GM20431 (cell line): ENCODE data around the gene SBK3.
"Not testable (repeated sequence)": the region's sequence is repeated elsewhere in the genome, so short reads cannot be mapped to it uniquely, and the experiment has no call there.

Experiments
- in situ Hi-C: fragments of 300-500 bp; cut with MseI, MboI; formaldehyde crosslinking; loops from one replicate; pipeline ENCODE4 v1.15.0; 2020; ENCODE audit warnings: low sequenced_read_pairs; ENCODE audit not compliant: unreplicated experiment

Gene SBK3

GRCh38 chr19:55525289-55526101, 19.8 kb downstream of the SBK3 start:
- in situ Hi-C loops, result no loop called here

DNA sequence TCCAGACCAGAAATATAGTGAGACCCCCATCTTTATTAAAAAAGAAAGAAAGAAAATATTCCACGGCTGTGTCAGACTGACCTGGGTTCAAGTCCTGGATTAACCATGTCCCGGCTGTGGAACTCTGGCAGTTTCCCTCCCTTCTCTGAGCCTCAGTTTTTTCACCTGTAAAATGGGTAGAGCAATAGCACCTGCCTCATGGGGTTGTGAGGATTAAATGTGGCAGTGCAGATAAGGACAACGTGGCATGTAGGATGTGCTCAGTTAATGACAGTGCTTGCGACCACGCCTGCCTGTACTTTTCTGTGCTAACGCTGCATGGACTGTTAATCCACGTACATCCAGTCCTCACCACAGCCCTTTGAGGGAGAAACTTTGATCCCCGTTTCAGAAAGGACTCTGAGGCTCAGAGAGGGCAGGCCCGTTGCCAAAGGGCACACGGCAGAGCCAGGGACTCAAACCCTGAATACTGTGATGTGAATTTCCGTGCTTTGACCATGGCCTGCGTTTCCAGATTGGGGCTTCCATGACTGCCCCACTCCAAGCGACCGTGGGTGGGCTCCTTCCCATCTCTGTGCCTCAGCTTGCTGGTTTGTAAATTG, 24.6 kb downstream of the SBK3 start:
- in situ Hi-C loops, result no loop called here

- in situ Hi-C loops, result loop anchor here (10.0 kb wide), 1 partner anchor 105 kb away; the partner anchor contains the start of gene ZNF784
Measured at GRCh38 chr19:55519451-55520311, 25.7 kb downstream of the SBK3 start.

DNA sequence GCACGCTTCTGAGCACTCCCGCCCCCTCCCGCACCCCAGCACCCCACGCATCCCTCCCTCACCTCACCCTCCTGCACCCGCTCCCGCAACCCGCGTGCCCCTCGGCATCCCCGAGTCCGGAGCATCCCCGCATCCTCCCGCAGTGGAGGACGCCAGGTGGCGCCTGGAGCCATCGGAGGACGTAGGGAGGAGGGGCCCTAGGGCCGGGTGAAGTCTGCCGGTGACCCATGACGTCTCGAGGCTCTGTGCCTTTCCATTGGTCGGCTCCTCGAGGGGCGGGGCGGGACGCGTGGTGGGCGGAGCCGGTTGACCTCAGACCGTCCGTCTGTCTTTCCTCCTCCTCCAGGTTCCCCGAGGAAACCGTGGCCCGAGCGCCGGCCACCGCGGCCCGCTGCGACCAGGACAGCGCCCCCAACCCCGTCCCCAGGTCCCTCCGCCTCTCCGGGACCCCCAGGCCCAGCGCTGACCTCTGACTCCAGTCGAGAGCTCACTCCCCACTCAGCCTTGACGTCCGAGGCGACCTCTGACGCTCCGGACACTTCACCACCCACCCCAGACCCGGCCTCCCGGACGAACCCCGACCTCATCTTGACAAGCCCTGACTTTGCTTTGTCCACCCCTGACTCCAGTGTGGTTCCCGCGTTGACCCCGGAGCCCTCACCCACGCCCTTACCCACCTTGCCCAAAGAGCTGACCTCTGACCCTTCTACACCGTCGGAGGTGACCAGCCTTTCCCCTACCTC, 28.3 kb downstream of the SBK3 start:
- in situ Hi-C loops, result loop anchor here (10.0 kb wide), 1 partner anchor 108 kb away; the partner anchor contains the start of gene ZNF784

DNA sequence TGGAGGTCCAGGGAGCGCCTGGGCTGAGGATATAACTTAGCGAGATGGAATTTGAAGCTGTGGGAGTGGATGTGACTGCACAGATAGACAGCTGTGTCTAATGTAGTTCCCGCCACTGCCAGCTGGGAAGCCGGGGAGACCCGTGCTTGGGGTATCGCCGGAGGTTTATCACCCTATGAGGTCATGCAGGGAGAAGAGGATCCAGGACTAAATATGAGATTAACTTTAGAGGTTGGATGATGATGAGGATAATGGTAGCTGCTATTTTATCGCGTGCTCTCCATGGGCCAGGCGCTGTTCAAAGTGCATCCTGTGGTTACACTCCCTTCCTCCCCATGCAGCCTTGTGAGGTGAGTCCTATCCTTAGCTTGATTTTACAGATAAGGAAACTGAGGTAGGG, 37.2 kb downstream of the SBK3 start:
- in situ Hi-C loops, result no loop called here

DNA sequence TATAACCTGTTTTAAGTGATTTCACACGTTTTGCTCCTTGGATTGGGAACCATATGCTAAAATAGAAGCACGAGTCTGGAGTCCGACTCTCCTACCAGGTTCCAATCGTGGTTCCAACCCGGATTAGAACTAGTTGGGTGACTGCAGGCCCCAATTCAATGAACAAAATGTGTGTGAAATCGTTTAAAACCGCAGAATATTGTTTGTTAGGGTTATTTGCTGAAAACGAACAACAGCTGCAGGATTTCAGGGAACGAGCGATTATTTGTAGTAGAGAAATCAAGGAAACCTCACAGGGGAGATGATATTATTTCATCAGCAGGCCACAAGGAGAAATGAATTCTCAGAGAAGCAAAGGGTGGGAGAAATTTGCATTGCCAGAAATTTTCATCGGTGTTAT, 40.4 kb downstream of the SBK3 start:
- in situ Hi-C loops, result no loop called here

GRCh38 chr19:55504252-55504603, 41.1 kb downstream of the SBK3 start:
- in situ Hi-C loops, result no loop called here

DNA sequence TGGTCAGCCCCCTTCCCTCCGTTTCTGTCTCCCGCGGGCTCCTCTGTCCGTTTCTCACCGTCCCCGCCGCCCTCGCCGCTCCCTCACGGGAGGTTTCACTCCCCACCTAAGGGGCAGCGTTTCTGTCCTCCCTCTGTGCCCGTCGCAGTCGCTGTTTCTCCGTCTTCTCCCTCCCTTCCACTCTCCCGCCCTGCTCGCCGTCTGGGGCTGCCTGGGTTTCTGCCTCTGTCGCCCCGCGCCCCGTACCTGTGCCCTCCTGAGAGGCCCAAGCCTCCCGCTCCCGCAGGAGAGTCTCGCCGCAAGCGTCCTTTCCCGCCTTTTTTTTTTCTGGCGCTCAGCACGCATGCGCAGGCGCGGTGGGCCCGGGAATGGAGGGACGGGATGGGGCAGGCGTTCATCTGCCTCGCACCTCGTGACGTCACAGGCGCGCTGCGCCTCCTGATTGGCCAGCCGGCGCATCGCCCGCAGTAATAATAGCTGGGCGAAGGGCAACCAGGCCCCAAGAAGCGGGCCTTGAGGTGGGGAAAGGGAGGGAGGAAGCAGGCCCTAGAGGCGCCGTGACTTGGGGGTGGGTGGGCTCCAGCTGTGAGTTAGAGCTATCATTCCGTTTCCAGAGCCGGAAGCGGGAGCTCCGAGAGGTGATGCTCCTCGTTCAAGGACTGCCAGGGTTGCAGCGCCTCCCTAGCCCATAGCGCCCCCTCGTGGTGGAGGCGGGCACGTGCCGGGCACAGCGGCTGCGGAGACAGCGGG, 41.7 kb downstream of the SBK3 start:
- in situ Hi-C loops, result no loop called here

GRCh38 chr19:55503157-55503501, 42.2 kb downstream of the SBK3 start:
- in situ Hi-C loops, result no loop called here

DNA sequence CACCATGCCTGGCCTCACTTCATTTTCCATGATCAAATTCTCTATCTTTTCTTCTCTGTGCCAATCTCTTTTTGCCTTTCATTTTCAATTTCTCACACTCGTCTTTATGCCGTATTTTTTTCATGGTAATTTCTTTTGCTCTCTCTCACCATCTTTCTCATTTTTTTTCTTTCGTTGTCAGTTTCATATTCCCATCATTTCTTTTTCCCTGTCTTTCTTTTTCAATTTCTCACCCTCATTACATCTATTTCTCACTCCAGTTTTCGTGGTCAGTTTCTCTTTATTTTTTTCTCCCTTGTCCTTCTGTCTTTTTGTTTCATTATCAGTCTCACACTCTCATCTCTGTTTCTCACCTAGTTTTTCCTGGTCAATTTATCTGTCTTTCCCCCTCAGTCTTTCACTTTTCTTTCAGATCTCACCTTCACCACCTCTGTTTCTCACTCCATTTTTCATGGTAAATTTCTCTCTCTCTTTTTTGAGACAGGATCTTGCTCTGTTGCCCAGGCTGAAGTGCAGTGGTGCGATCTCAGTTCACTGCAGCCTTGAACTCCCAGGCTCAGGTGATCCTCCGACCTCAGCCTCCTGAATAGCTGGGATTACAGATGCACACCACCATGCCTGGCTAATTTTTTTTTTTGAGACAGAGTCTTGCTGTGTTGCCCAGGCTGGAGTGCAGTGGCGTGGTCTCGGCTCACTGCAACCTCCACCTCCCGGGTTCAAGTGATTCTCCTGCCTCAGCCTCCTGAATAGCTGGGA, 43.0 kb downstream of the SBK3 start:
- in situ Hi-C loops, result no loop called here

GRCh38 chr19:55500368-55500952, 44.9 kb downstream of the SBK3 start:
- in situ Hi-C loops, result no loop called here

DNA sequence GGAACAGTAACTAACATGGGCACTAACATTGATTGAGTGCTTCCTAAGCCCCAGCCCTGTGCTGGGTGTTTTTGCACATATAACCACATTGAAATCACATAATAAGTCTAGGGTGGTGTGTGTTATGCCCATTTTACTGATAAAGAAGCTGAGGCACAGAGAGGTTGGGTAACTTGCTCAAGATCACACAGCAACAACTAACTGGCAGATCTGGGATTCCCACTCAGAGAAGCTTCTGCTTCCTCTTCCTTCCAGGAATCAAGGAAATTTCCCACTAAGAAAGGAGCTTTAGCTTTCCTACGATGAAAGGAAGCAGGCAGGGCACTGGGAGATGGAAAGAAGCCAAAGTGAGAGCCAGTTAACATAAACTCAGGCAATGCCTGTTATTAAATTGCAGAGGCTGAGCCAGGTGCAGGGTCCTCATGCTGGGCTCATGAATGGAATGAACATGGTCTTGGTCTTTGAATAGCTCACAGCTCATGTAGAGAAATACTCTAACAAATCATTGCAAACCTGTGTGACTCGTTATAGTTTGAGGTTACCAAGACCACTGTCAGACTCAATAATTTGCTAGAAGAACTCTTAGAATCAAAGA, 47.0 kb downstream of the SBK3 start:
- in situ Hi-C loops, result no loop called here

- in situ Hi-C loops, result no loop called here
Measured at GRCh38 chr19:55497763-55498162, 47.6 kb downstream of the SBK3 start.

- in situ Hi-C loops, result not testable (repeated sequence)
Measured at GRCh38 chr19:55496820-55497219, 48.5 kb downstream of the SBK3 start.

DNA sequence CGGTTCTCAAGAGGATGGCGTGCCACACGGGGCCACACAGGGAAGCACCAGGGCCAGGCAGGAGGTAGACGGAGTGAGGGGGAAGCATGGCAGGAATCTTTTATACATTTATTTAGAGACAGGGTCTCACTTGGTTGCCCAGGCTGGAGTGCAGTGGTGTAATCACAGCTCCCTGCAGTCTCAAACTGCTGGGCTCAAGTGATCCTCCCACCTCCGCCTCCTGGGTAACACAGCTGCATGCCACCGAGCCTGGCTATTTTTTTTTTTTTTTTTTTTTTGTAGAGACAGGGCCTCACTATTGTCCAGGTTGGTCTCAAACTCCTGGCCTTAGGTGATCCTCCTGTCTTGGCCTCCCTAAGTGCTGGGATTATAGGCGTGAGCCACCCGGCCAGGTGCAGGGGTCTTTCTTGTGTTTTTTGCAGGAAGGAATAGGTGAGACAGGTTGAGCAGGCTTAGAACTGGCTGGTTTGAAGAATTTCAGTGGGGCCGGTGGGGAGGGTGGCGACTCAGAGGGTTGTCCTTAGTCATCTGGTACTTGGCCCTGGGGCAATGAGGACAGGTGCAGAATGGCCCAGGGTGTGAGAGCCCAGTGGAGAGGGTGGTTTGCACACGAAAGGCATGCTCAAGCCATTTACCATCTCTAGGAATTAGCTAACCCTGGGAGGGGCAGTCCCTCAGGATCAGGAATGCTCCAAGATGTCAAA, 49.5 kb downstream of the SBK3 start:
- in situ Hi-C loops, result no loop called here

- in situ Hi-C loops, result no loop called here
Measured at GRCh38 chr19:55494172-55494761, 51.1 kb downstream of the SBK3 start.

GRCh38 chr19:55493645-55494171, 51.6 kb downstream of the SBK3 start:
- in situ Hi-C loops, result no loop called here
